ENCODE results near the gene USP8. TPM values are rescaled to one million over a fixed set of nuclear protein-coding genes. Genes with fewer than 3 reads are reported as not detected.

The USP8 gene
- total RNA-seq, 2 experiments from 2014 or later: 39.7 to 43.7 TPM

DNA sequence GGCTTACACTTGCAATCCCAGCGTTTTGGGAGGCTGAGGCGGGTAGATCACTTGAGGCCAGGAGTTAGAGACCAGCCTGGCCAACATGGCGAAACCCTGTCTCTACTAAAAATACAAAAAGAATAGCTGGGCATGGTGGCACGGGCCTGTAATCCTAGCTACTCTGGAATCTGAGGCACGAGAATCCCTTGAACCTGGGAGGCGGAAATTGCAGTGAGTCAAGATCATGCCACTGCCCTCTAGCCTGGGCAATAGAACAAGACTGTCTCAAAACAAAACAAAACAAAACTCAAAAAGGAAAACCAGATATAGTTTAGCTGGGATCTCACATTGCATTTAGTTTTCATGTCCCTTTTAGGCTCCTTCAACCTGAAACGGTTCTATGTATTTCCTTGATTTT, 125.1 kb downstream of the USP8 start:
- ChIA-PET CTCF (no interaction called here), POLR2A (interaction anchor here (0.9 to 1.5 kb wide), 3 partner anchors 13 to 336 kb away, joined by 3 to 4 read pairs (median 3); no protein-coding TSS in a partner anchor)
- ATAC-seq: no peak
- Mint-ChIP-seq H3K27me3 (no peaks in the 10 kb centered on the region), H3K27ac (no peak overlapping the region), H3K4me1 (ENCODE audit: low read depth) (peaks cover 5% of the 10 kb centered on the region), H3K9me3 (peaks cover 2% of the 10 kb centered on the region), H3K4me3 (no peak overlapping the region), H3K36me3 (ENCODE audit: low read depth) (peaks cover 1% of the 10 kb centered on the region)
- intact Hi-C loops (cut with micrococcal nuclease): no loop called here
- TF ChIP-seq, protein P1, sequence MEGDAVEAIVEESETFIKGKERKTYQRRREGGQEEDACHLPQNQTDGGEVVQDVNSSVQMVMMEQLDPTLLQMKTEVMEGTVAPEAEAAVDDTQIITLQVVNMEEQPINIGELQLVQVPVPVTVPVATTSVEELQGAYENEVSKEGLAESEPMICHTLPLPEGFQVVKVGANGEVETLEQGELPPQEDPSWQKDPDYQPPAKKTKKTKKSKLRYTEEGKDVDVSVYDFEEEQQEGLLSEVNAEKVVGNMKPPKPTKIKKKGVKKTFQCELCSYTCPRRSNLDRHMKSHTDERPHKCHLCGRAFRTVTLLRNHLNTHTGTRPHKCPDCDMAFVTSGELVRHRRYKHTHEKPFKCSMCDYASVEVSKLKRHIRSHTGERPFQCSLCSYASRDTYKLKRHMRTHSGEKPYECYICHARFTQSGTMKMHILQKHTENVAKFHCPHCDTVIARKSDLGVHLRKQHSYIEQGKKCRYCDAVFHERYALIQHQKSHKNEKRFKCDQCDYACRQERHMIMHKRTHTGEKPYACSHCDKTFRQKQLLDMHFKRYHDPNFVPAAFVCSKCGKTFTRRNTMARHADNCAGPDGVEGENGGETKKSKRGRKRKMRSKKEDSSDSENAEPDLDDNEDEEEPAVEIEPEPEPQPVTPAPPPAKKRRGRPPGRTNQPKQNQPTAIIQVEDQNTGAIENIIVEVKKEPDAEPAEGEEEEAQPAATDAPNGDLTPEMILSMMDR (IDR thresholded peaks at IDR 0.05): no peak
- DNase-seq: no peak

DNA sequence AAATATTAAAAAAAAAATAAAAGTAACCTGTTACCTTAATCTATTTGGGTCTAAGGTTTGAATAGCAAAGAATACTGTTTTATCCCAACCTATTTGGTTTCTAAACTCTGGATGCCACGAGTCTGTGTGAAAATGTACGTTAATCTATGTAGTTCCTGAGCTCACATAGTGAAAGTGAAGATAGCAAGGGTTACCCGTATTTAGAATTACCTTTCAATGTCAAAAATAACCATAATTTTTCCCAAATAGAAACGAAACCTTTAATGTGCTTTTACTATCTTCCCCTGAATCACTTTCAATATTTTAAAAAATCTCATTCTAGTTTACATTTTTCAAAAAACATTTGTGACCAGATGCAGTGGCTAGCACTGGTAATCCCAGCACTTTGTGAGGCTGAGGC, 128.0 kb downstream of the USP8 start:
- intact Hi-C loops (cut with micrococcal nuclease): no loop called here
- DNase-seq (no peak), ATAC-seq (no peak)
- H3K36me3 Mint-ChIP-seq (ENCODE audit: low read depth): peaks cover 11% of the 10 kb centered on the region
- CTCF ChIA-PET: no interaction called here
- H3K4me3 Mint-ChIP-seq: no peak overlapping the region
- H3K27ac Mint-ChIP-seq: no peak overlapping the region
- H3K4me1 Mint-ChIP-seq (ENCODE audit: low read depth): peaks cover 16% of the 10 kb centered on the region
- H3K9me3 Mint-ChIP-seq: peaks cover 2% of the 10 kb centered on the region
- no peaks in the 10 kb centered on the region for H3K27me3 Mint-ChIP-seq
- POLR2A ChIA-PET: no interaction called here
- TF ChIP-seq, protein P1 (IDR thresholded peaks at IDR 0.05): no peak

DNA sequence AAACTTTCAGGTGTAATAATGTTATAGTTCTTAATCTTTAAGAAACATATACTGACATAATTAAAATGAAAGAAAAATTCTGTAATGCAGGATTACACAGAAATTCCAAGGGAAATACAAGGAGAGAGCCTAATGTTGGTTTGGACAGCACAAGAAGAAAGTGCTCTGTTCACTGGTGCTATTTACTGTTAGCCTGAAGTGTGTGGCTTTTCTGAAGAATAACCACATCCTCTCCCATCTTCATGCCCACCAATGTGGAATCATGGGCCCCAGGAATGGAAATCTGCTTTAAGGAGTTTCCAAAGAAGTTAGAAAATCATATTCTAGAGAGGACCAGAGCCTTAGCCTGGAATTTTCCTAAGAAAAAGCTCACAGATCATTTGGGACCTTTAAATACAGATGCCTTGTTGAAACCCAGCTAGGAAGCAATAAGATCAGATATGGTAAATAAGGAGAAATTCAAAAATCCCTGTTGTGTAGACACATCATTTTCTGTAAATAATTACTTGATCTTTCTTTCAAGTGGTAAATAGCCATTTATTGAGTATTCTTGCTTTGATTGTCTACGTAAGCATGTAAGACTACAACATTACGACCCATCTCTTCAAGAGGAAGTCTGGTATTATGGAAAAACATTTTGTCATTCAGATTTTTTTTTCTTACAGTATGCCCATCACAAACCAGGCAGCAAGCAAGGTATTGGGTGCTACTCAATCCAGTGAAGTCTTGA, 132.6 kb downstream of the USP8 start:
- ChIA-PET POLR2A (no interaction called here), CTCF (no interaction called here)
- DNase-seq (no peak), ATAC-seq (no peak)
- peak overlapping the region; percentile 77 for H3K27ac Mint-ChIP-seq
- TF ChIP-seq, protein P1 (IDR thresholded peaks at IDR 0.05): no peak
- no peak overlapping the region for H3K4me3 Mint-ChIP-seq
- H3K27me3 Mint-ChIP-seq: no peaks in the 10 kb centered on the region
- peaks cover 20% of the 10 kb centered on the region for H3K36me3 Mint-ChIP-seq (ENCODE audit: low read depth)
- H3K9me3 Mint-ChIP-seq: peaks cover 2% of the 10 kb centered on the region
- intact Hi-C loops (cut with micrococcal nuclease): no loop called here
- H3K4me1 Mint-ChIP-seq (ENCODE audit: low read depth): peaks cover 29% of the 10 kb centered on the region

DNA sequence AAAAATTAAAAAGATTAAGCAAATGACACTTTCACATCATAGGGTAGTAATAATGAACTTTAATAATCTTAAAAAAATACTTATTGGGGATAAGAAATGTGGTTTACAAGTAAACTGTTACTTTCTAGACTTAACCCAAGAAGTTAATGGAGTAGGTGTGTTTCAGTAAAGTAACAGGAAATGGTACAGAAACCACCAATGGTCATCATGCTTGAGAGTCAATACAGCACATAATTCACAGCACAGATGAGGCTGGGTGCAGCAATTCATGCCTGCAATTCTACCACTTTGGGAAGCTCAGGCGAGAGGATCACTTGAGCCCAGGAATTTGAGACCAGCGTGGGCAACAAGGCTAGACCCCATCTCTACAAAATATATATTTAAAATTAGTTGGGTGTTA, 133.8 kb downstream of the USP8 start:
- Mint-ChIP-seq H3K4me3 (no peak overlapping the region), H3K36me3 (ENCODE audit: low read depth) (peaks cover 31% of the 10 kb centered on the region), H3K4me1 (ENCODE audit: low read depth) (peaks cover 31% of the 10 kb centered on the region), H3K27ac (no peak overlapping the region), H3K27me3 (no peaks in the 10 kb centered on the region), H3K9me3 (peaks cover 2% of the 10 kb centered on the region)
- DNase-seq: no peak
- ATAC-seq: no peak
- ChIA-PET POLR2A (no interaction called here), CTCF (no interaction called here)
- TF ChIP-seq, protein P1 (IDR thresholded peaks at IDR 0.05): no peak
- intact Hi-C loops (cut with micrococcal nuclease): no loop called here

DNA sequence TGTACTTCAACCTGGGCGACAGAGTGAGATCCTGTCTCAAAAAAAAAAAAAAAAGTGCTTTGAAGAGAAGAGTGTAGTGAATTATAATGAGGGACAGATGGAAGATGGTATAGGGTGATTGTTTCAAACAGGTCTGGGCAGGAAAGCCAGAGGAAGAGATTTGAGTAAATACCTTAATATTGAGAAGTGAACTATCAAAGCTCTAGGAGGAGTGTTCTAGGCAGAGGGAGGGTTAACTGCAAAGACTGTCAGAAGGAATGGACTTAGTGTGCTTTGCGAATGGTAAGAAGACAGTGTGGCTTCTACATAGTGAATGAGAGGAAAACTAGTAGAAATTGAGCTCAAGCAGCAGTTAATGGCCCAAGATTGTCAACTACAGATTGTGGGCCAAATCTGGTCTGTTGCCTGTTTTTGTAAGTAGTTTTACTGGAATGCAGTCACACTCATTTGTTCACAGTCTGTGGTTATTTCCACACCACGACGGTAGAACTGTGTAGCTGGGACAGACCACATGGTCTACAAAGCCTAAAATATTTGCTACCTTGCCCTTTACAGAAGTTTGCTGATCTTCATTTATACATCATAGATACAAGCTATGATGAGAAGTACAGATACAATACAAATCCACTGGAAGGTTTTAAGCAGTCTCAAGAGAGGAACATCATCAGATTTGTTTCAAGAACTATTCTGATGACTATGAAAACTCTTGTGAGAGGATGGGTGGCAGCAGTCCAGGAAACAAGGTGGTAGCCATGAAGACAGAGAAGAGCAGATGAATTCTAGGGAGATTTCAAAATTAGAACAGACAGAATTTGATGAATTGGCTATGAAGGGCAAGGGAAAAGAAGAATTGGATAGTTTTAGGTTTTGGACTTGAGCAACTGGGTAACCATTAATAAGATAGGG, 138.8 kb downstream of the USP8 start:
- H3K4me1 Mint-ChIP-seq (ENCODE audit: low read depth): peaks cover 20% of the 10 kb centered on the region
- peaks cover 26% of the 10 kb centered on the region for H3K36me3 Mint-ChIP-seq (ENCODE audit: low read depth)
- CTCF ChIA-PET: no interaction called here

More for the DNA sequence above, 138.8 kb downstream of the USP8 start:
- H3K4me3 Mint-ChIP-seq: no peak overlapping the region
- peak overlapping the region; percentile 83 for H3K27ac Mint-ChIP-seq
- no peaks in the 10 kb centered on the region for H3K9me3 Mint-ChIP-seq
- TF ChIP-seq, protein P1 (IDR thresholded peaks at IDR 0.05): no peak
- no peaks in the 10 kb centered on the region for H3K27me3 Mint-ChIP-seq
- ATAC-seq (peak; percentile 74), DNase-seq (peak; percentile 28)
- intact Hi-C loops (cut with micrococcal nuclease): no loop called here
- POLR2A ChIA-PET: interaction anchor here (0.6 to 1.1 kb wide), 3 partner anchors 13 to 68 kb away, joined by 3 to 4 read pairs (median 3); no protein-coding TSS in a partner anchor

All from activated CD8-positive, alpha-beta T cell treated with anti-CD3 and anti-CD28 coated beads for 36 hours (primary cell).